HEK293 (cell line): ENCODE results near the gene MSLN.

Experiments used
- SETDB1 ChIP-seq: IDR thresholded peaks from one replicate; pipeline ENCODE4 v1.6.1; 2017; ENCODE audit warnings: mild to moderate bottlenecking, low read length, moderate library complexity, mixed read lengths; ENCODE audit not compliant: insufficient read length
- ZBTB17 ChIP-seq: fragments of 450-650 bp; formaldehyde crosslinking; IDR thresholded peaks from 2 replicates; pipeline ENCODE4 v1.5.1; 2016; ENCODE audit warnings: missing biosample characterization, missing genetic modification characterization
- ZBTB21 ChIP-seq: fragments of 450-650 bp; formaldehyde crosslinking; IDR thresholded peaks from 2 replicates; pipeline ENCODE4 v1.5.1; 2017; ENCODE audit warnings: missing biosample characterization, missing genetic modification characterization
- ZBTB7A ChIP-seq: fragments of 450-650 bp; formaldehyde crosslinking; IDR thresholded peaks from 2 replicates; pipeline ENCODE4 v1.5.1; 2016; ENCODE audit warnings: low read depth, missing biosample characterization, missing genetic modification characterization
- ZFP69B ChIP-seq: fragments of 450-650 bp; formaldehyde crosslinking; IDR thresholded peaks from 2 replicates; pipeline ENCODE4 v1.5.1; 2016; ENCODE audit warnings: missing biosample characterization, missing genetic modification characterization
- ZNF24 ChIP-seq: fragments of 450-650 bp; formaldehyde crosslinking; IDR thresholded peaks from 2 replicates; pipeline ENCODE4 v1.5.1; 2016; ENCODE audit warnings: missing biosample characterization, missing genetic modification characterization
- ZNF311 ChIP-seq: fragments of 450-650 bp; formaldehyde crosslinking; IDR thresholded peaks from 2 replicates; pipeline ENCODE4 v1.5.1; 2017; ENCODE audit warnings: missing biosample characterization, missing genetic modification characterization, borderline replicate concordance
- ZNF324 ChIP-seq: fragments of 450-650 bp; formaldehyde crosslinking; IDR thresholded peaks from 2 replicates; pipeline ENCODE4 v1.5.1; 2016; ENCODE audit warnings: missing biosample characterization, missing genetic modification characterization
- ZNF792 ChIP-seq: fragments of 450-650 bp; formaldehyde crosslinking; IDR thresholded peaks from 2 replicates; pipeline ENCODE4 v1.5.1; 2016; ENCODE audit warnings: missing biosample characterization, missing genetic modification characterization
- ZNF843 ChIP-seq: fragments of 450-650 bp; formaldehyde crosslinking; IDR thresholded peaks from 2 replicates; pipeline ENCODE4 v1.5.1; 2016; ENCODE audit warnings: missing biosample characterization, missing genetic modification characterization
- TF ChIP-seq, protein P1 (sequence below): fragments of 450-650 bp; formaldehyde crosslinking; IDR thresholded peaks from 2 replicates; pipeline ENCODE4 v1.5.1; 2016; ENCODE audit warnings: missing biosample characterization, missing genetic modification characterization

DNA sequence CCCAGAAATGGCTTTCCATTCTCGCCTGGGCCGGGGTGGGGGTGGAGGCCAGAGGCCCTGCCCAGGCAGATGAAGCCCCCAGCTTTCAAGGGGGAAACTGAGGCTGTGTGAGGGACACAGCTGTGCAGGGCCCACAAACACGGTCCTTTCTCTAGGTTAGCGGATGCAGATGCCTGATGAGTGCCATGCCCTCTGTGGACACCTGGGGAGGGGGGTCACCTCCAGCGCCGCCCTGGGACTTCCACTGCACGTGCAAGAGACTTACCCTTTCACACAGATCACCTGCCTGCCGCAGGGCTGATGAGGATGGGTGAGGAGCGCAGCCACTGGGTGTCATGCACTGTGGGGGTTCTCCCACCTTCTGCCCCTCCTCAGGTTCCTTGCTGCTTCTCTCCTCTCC, 42.1 kb upstream of the MSLN start:
- TF ChIP-seq, protein P1, sequence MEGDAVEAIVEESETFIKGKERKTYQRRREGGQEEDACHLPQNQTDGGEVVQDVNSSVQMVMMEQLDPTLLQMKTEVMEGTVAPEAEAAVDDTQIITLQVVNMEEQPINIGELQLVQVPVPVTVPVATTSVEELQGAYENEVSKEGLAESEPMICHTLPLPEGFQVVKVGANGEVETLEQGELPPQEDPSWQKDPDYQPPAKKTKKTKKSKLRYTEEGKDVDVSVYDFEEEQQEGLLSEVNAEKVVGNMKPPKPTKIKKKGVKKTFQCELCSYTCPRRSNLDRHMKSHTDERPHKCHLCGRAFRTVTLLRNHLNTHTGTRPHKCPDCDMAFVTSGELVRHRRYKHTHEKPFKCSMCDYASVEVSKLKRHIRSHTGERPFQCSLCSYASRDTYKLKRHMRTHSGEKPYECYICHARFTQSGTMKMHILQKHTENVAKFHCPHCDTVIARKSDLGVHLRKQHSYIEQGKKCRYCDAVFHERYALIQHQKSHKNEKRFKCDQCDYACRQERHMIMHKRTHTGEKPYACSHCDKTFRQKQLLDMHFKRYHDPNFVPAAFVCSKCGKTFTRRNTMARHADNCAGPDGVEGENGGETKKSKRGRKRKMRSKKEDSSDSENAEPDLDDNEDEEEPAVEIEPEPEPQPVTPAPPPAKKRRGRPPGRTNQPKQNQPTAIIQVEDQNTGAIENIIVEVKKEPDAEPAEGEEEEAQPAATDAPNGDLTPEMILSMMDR (tag by site-specific recombination) = no peak
- TF ChIP-seq ZNF792 (tag by site-specific recombination) = no peak
- no peak for TF ChIP-seq ZBTB21 (tag by site-specific recombination)
- no peak for TF ChIP-seq ZNF24
- TF ChIP-seq SETDB1 = no peak
- TF ChIP-seq ZNF311 (tag by site-specific recombination) = no peak
- TF ChIP-seq ZNF843 (tag by site-specific recombination) = no peak
- no peak for TF ChIP-seq ZBTB7A (tag by site-specific recombination)
- TF ChIP-seq ZBTB17 = no peak
- TF ChIP-seq ZFP69B = no peak
- no peak for TF ChIP-seq ZNF324 (tag by site-specific recombination)
